HG03025 (cell line): Measurements from ENCODE around the gene TM4SF4.

Experiments
- ATAC-seq: cut with Tn5 transposase; IDR thresholded peaks from one replicate; pipeline ENCODE4 v1.9.1; 2021; ENCODE audit warnings: mild to moderate bottlenecking, moderate library complexity; ENCODE audit not compliant: unreplicated experiment, low FRiP score

The TM4SF4 gene

GRCh38 chr3:149541091-149541491, 66.6 kb downstream of the TM4SF4 start:
- no peak for ATAC-seq

- no peak for ATAC-seq
Measured at GRCh38 chr3:149542375-149543312, 68.1 kb downstream of the TM4SF4 start.

GRCh38 chr3:149545049-149545448, 70.6 kb downstream of the TM4SF4 start:
- no peak for ATAC-seq

- no peak for ATAC-seq
Measured at GRCh38 chr3:149547413-149547812, 72.9 kb downstream of the TM4SF4 start.

- ATAC-seq: no peak
Measured at GRCh38 chr3:149547954-149548668, 73.6 kb downstream of the TM4SF4 start.

- ATAC-seq: no peak
Measured at GRCh38 chr3:149548669-149549065, 74.2 kb downstream of the TM4SF4 start.

GRCh38 chr3:149551500-149551899, 77.0 kb downstream of the TM4SF4 start:
- ATAC-seq: no peak

- no peak for ATAC-seq
Measured at GRCh38 chr3:149552700-149553099, 78.2 kb downstream of the TM4SF4 start.
